HuH-7 (cell line): ENCODE data around the gene MAP3K5.

Experiments
- DNase-seq: peaks from one replicate; pipeline ENCODE4 v3.0.0; 2011; ENCODE audit warnings: low spot score

The MAP3K5 gene

DNA sequence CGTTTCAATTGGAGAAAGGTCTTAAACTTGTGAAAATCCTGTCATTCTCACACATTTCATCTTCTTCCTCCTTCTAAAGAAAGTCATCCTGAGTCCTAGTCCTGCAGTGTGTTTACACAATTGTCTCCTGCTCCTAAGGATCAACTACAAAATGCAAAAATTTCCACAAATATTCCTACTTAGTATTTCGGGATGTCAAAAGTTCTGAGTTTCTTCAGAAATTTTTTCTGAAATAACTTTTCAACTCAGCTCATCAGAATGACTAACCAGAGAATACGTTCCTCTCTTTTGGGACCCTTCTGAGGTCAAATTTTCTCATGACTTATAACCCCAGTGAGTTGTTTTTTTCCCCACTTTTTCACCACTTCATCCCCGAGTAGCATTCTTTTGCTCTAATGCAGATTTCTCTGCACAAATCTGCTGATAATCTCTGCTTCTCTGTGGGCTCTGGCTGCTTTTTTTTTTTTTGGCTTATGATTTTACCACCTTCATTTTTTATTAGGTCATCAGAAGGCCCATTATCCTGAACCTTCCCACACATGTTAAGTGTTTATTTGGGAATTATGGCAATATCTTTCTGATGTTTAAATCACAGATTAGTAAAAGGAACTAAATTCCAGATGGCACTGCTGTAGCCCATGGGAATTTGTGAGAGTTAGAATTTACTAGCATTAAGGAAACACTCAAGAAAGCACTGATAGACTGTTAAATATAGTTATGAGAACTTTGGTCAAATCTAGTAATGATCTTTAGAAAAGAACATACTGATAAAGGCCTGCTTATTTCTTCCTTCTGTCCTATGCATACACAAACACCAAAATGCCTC is 41.4 kb downstream of the MAP3K5 start:
- DNase-seq = no peak

DNA sequence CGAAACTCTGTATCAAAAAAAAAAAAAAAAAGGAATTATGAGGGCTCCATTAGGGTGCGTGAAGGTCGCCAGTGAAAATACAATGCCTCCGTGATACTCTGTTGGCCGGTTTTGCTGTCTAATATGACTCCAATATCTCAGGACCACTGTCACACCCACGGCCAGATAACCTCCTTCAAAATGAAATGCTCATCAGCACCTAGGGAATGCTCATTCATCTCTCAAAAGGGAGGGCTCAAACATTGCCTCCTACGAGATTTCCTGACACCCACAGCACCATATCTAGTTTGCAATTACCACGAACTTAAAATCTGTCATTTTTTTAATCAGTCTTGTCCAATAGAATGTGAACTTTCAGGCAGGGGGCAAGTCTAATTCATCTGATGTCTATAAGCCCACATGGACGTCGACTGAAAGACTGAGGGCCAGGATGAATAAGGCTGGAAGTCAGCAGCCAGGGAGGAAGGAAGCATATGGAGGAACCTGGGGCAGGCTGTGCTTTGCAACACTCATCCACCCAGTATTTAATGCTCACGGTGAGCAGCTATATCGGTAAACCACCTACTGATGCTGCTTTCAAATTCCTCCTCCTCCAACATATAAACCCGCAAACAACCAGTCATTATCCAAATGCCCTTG is 42.8 kb downstream of the MAP3K5 start:
- DNase-seq = no peak

DNA sequence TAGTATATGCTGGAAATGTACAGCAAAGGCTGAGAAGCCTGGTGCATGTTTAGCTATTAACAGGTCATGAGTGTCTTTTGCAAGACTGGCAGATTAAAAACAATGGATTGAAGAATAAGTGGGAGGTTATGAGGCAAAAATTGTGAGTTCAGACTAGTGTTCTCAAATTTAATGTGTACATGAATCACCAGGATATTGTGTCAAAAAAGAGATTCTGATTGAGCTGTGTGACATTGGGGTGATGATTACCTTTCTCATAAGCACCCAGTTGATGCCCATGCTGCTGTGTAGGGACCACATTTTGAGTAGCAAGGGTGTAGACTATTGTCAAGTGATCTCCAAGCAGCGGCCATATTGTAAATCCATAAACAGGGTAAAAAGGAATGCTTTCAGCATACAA is 44.8 kb downstream of the MAP3K5 start:
- DNase-seq = no peak

DNA sequence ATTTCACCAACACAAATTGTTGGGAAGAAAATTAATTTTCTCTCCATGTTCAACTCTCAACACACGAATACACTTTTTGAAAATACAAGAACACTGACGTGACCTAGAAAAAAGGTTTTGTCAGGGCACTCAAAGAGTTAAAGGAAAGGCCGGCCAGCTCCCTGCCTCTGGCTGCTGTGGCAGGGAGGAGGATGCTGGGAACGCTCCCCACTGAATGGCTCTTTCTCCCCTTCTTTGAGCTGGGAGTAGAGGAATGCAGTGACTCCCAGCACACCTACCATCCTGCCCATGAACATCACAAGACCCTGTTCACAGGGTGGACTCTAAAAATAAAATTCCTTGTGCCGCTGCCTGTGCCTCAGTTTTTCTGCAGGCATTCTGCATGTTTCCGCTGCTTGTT is 47.0 kb downstream of the MAP3K5 start:
- no peak for DNase-seq

DNA sequence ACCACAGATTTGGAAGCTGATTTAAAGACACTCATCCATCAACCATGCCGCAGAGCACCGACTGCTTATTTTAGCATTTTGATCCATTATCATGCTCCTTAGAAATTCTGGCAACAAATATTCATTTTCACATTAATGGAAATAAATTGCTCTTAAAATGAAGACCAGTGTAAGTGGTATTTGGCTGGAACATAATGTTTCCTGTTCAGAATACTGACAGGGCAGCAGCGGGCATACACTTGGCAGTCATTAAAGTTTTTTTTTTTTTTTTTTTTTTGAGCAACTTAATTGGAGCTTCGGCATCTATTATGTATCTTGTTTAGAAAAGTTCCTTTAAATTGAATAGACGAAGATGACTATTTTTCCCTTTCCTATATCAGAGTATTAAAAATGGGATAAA is 47.4 kb downstream of the MAP3K5 start:
- DNase-seq = no peak

DNA sequence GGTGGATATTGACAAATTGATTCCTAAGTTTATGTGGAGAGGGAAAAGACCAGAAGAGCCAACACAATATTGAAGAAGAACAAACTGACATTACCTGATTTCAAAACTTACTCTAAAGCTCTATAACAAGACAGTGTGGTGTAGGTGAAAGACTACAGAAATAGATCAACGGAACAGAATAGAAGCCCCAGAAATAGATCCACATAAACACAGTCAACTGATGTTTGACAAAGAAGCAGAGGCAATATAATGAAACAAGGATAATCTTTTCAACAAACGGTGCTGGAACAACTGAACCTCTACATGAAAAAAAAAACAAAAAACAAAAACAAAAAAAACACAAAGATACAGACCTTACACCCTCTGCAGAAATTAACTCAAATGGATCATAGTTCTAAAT is 50.2 kb downstream of the MAP3K5 start:
- DNase-seq = no peak

DNA sequence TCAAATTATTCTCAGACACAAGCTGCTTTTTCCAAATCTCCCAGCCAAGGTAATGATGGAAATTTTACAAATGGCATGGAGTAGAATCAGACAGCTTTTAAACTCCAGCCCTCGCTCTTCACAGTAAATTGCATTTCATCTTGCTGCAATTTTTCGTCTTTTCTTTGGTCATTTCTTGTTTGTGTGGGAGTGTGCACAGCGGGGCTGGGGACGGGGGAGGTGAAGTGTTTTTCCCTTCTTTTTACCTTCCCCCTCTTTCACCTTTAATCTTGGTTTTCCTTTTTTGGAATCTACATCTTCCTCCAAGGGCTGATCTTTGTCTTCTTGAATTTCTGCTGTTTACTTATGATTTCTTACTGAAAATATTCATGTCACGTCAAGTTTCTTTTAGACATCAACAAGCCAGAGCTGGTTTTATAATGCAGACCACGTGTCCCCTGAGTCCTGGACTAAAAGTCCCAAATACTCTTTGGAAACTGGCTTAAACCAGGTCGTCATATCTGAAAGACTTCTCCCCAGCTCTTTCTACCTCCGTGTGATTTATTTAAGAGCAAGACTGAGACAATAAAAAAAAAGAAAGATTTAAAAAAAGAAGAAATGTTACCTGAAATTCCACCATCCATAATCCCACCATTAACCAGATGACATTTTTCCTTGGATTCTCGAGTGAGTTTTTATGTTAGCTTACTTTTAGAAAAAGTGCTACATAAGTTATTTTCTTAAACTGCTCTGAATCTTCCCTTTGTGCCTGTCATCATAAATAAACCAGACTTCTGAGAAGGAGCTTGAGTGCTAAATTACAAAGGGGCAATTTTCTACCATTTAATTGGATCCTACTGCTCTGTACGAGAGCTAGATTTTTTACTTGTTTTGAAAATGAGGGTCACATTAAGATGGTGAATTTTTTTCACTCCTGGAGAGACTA is 52.0 kb downstream of the MAP3K5 start:
- no peak for DNase-seq

DNA sequence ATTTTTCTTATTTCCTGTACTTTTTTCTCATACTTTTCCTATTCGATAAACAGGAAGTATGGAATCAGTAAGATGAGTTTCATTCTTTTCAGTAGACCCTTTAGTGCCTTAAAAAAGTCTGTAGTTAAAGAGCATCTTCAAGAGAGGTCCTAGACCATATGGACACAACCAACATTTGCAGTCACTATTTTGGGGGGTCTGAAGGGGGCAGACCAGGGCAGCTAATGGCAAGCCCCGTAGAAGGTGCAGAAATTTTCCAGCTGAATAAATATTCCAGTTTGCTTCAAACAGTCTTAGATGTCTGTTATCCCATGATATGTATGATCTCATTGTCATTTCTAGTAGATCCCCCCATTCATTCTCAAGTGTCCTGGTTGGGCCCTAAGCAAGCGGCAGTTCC is 52.8 kb downstream of the MAP3K5 start:
- no peak for DNase-seq

DNA sequence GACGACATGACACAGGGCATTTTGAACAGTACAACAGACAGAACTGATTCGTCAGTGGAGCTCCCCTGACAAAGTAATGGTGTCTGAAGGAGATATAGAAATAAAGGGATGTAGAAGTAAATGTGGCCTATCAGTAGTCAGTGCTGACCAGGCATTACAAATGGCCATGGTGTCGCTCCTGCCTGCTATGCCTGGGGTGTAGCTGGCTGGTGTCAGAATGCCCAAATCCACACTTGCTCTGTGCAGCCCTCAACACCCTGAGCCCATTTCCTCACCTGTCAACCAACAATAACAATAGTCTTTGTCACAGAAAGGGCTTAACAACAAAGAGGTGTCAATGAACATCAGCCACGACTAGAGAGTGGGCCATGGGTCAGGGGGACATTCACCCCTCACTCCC is 53.2 kb downstream of the MAP3K5 start:
- no peak for DNase-seq

DNA sequence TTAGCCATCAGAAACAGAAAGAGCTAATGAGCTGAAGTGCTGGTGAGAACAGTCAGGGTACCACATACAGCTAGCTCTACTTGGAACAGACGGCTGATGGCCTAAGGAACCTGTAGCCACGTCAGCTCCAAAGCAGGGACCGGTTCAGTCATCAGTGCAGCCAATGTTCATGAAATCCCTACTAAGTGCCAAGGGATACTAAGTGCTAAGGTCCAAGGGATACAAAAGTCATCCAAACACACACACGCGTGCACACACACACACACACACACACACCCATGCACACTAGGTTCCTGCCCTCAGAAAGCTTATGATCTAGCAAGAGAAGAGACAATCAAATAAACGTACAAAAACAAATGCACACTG is 53.6 kb downstream of the MAP3K5 start:
- no peak for DNase-seq

DNA sequence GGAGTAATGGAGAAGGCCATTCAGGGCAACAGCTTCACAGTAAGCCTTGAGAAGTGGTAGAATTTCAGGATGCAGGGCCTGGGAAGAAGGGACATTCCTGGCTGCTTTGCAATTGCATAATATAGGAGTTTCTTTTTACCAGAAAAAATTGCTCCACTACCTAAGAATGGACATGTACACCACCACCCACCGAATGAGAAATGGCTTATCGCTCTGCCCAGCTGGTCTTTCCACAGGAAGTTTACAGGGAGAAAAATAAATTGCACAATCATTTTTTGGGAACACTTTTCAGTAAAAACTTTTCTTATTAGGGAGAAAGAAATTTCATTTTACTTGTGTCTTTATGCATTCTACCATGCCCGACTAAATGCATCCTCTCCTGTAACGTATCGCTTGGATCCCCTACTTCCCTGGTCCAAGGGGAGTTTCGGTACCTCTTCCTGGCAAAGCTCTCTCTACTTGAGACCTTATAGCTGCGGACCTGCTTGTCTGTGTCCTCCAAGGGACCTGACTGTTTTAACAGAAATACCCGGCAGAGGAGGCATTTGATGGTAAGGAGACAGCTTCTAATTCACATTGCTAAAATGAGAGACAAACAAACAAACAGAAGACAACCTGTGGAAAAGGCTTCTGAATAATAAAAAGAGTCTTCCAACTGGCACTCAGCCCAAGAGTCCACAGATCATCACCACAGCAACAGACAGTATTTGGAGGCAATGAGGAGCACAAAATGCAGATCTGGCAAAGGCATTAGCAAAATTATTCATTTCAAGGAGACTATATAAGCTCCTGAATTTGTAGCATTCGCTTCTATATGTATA is 54.2 kb downstream of the MAP3K5 start:
- DNase-seq = no peak

DNA sequence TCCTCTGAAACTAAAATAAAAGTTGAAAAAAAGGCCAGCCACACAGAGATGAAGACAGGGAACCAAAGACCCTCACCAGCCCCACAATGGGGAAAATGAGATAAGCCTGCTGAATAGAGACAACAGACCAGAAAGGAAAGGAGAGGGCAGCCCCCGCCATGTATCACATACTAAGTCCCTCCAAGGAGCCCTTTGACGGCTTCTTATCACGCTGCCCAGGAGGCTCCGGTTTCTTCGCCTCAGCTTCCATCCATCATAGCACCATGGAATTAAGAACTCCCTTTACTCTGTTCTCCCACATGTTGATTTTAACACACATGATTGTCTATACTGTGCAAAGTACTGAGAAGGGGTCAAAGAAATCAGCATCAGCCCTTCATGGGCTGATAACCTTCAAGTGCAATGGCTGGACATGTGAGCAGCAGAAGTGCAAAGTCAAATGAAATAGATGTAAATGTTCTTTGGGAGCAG is 54.9 kb downstream of the MAP3K5 start:
- DNase-seq = no peak

DNA sequence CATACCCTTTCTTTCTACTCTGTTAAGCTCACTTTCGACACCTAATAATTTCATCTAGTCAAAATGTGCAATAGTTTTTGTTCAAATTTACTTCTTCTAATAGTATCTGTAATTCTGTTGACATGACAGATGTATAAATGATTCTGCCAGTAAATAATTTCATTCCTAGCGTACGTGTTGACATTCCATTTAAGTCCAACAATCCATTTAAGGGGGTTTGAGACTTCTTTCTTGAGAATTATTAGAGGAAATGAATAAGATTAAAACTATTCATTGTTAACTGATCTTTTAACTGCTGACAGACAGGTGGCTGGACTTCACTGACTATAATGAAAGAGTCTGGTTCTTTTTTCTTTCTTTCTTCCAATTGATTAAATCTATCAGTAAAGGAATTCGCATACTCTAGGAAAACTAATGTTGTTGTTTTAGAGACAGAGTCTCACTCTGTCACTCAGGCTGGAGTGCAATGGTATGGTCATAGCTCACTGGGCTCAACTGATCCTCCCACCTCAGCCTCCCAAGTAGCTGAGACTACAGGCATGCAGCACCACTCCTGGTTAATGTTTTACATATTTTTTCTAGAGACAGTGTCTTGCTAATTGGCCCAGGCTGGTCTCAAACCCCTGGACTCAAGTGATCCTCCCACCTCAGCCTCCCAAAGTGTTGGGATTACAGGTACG is 55.9 kb downstream of the MAP3K5 start:
- no peak for DNase-seq

DNA sequence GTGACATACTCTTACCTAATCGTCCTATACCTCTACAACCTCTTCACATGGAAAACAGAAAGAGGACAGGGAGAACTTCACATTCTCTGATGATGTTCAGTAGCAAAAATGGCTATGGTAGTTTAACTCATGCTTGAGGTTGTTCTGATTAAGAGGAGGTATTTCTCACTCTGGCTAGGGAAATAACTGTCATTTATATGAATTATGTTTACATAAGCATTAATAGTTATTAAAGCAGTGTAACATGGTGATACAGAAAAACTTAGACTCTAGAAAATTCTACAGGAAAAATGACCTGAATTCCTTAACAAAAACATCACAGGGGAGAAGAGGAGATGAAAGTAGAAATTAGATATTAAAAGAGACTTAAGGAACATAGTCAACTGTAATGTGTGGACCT is 57.3 kb downstream of the MAP3K5 start:
- DNase-seq = no peak

DNA sequence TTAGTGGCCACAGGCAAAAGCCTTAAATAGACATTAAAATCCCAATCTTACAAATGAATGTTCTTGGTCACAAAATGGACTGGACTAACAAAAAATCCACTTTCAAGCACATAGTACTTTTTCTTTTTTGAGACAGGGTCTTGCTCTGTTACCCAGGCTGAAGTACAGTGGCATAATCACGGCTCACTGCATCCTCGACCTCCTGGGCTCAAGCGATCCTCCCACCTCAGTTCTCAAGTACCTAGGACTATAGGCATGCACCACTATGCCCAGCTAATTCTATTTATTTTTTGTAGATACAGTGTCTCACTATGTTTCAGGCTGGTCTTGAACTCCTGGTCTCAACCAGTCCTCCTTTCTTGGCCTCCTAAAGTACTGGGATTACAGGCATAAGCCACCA is 59.4 kb downstream of the MAP3K5 start:
- DNase-seq = no peak

DNA sequence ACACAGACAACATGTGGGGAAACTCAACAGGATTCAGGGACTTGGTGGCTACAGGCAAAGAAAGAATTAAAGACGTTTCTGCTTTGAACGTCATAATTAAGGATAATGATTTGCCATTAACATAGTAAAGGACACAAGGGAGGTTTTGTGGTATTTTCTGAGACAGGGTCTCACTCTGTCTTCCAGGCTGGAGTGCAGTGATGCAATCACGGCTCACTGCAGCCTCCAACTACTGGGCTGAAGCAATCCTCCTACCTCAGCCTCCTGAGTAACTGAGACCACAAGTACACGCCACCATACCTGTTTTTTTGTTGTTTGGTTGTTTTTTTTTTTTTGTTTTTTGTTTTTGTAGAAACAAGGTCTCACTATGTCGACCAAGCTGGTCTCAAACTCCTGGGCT is 62.4 kb downstream of the MAP3K5 start:
- DNase-seq = no peak

DNA sequence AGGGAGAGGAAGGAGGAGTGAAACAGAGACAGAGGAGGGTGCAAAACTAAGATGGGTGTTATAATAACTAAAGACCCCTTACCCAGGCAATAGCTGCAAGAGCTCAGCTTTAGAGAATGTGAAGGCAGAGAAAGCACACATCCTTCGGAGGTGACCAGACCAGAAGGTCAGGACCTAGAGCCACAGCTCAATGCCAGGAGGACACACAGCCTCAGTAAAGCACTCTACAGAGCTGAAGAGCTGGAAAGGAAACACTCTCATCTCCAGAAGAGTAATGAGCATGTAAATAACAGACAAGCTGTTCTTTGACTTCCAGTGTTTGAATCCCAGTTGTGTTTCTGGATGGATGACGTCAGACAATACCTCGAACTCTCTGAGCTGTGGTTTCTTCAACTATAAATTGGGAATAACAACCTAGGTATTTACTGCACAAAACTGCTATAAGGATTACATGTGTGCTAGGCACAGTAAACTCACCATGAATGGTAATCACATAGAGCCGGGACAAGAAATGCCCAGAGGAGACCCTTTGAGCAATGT is 63.2 kb downstream of the MAP3K5 start:
- no peak for DNase-seq

DNA sequence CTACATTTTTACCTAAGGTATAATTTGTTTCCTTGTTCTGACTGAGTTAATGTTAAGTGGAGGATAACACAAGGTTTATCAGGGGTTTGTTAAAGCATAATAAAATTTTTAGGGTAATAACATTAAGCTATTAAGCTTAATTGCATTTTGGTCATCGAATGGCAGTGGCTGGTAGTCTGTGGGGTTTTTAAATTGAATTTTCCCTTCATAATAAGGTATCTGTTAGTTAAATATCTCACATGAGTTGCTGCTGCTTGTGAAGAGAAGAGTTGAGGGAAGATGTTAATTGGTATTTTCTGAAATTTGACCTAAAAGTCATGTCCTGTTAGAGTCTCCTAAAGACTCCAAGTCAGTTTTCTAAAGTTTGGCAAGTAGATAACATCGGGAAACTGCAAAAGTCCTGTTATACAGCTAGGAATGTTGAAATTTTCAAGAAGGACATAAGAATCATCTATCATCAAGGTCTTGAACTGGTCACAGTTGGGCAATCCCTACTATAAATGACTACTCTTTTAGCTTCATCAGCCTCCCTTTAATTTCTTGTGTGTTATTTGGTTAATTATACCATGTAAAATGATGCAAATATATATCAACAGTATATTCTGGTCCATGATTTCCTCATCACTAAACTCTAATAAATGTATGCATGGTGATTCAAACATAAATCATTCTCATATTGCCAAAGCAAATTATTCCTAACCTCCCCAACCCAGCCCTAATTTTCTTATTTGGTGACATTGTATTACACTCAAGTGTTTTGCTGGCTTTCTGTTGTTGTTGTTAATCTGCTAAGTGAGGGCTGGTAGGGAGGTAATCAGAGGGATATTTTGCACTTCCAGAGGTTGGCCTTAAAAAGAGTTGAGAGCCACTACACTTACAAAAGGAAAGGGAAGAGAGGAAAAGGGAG is 64.0 kb downstream of the MAP3K5 start:
- DNase-seq = no peak

DNA sequence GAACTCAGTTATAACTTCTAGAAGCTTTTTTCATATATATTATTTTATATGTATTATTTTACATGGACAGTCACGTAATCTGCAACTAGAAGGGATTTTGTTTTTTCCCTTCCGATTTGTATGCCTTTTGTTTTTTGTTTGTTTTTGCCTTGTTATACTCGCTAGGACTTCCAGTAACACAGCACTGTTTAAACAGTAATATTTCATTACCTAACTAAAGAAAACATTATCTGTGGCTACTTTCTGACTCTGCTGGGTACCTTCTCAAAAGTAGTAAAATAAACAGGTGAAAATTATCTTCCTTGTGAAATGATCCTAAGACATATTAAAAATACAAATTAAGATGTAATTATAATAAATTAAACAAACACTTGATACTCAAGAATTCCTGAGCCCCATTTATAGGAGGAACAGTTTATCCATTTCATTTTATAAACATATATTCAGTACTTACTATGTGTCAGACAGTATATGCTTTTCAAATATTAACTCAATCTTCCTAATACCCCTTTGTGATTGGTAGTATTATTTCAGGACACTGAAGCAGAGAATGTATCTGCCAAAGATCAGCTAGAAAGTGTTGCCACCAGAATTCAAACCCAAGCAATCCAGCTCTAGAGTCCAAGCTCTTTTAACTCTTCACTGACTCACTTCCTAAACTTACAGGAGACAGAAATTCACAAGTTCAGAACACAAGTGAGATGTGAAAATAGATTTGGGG is 65.3 kb downstream of the MAP3K5 start:
- no peak for DNase-seq
